ENCODE results near the gene KCNN3.

KCNN3 gene

DNA sequence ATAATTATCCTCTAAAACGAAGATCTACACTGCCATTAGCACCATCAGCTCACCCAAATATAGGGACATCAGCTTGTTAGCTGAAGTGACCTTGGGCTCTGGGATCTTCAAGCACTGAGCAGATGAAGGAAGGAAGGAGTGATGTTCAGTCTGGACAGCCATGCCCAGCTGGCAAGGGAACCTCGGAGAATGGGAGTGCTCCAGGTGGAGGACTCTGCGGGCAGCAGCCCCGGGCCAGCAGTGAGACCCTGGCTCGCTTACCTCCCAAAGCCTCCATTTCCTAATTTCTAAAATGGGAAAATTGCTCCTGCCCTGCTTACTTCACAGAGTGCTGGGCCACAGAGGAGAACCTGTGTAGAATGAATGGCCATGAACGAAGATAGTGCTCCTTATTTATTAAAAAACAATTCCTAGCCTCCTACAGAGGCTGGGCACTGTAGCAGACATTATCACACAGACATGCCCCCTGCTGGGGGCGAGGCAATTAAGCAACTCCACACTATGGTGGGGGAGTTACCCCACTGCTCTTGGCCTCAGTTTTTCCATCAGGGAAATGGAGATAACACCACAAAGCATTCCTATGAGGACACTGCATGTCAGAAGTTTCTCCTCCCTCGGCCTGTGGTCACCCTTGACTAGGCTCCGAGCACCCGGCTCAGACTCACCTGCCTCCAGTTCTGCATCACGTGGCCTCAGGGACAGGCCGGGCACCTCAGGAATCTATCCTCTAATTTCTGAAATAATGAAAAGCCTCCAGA lies 117.6 kb downstream of the KCNN3 start:
- DNase-seq (ENCODE audit: extremely low read depth in 1 of 2, low read depth in 1 of 2): no peak

GRCh38 chr1:154751690-154752089 lies 118.4 kb downstream of the KCNN3 start:
- no peak for DNase-seq (ENCODE audit: extremely low read depth in 1 of 2, low read depth in 1 of 2)

DNA sequence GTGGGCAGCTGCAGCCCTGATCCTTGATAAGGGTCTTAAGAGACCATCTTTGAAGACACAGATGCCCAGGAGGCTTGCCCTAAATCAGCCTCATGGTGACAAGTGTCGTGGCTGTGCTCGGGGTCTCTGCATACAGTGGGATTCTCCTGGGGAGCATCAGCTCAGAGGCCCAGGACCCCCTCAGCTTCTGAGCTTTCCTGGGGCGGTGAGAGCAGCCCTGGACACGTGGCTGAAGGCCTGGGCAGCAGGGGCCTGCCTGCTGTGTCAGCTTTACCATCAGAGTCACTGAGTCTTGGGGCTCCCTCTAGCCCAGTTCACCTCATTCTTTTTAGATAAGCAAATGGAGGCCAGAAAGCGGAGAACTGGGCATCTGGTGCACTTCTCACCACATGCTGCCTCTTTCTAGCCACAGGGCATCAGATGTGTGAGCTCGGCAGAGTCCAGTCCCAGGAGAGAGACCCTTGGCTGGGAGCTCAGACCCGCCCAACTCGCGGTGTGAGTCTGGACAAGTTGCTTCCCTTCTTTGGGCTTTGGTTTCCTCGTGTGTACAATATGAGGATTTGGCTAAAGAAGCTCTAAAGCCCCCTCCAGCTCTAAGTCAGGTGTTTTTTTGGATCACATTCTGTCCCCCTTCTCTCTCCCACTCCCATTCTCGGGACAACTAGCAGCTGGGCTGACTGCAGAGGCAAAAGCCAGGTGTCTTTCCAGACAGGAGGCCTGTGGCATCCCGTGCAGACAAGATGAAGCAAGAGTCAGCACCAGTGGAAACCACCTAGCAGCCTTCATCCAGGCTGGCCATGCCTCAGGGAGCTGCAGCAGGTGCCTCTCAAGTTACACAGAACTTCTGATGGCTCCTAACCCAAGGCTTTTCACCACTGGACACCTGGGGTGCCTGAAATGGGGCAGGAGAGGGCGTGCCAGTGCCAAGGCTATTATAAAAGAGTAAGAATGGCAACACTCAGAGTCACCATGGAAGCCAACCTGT lies 119.1 kb downstream of the KCNN3 start:
- no peak for DNase-seq (ENCODE audit: extremely low read depth in 1 of 2, low read depth in 1 of 2)

DNA sequence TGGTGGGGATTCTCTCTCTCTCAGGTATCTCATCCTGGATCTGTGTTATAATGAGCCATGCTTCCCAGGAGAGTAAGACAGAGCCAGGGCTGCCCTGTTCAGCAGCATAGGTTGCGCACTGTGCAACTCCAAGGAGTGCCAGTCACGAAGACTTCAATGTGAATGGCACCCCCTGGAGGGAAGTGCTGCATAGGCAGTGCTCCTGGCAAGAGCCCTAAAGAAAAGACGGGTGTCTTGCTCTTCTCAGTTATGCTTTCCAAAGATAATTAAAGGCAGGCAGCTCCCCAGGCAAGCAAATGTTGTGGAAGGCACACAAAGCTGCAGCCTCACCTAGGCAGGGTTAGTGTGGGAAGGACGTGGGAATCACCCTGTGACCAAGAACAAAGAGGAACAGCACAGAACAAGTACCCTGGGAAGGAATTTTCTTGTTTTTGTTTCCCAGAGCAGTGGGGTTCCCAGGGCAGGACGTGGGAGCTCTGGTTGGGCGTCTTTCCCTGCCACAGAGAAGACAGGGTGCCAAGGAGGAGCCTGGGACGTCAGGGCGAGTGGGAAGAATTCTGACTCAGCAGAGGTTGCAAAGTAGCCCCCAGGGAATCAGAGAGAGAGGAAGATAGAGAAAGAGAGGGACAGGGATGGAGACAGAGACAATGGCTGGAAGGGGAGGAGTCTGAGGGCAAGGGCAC lies 120.9 kb downstream of the KCNN3 start:
- DNase-seq (ENCODE audit: extremely low read depth in 1 of 2, low read depth in 1 of 2): no peak

- no peak for DNase-seq (ENCODE audit: extremely low read depth in 1 of 2, low read depth in 1 of 2)
Observed at GRCh38 chr1:154748405-154748775, 121.7 kb downstream of the KCNN3 start.

- DNase-seq (ENCODE audit: extremely low read depth in 1 of 2, low read depth in 1 of 2): no peak
Observed at GRCh38 chr1:154747740-154748404, 122.2 kb downstream of the KCNN3 start.

DNA sequence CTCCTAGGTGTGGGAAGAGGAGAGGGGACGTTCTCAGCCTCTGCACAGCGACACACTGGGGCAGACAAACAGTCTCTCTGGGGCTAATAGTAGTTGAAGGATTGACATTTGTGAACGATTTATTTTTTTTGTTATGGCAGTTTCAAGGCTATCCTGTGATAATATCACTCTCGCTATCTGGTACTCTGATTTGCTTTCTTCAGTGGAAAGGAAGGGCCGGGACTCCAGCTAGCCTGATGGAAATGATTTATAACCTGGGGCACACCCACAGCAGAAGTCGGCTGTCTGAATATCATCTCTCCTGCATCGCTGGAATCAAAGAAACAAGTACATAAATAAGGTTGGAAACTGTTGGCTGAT lies 122.7 kb downstream of the KCNN3 start:
- no peak for DNase-seq (ENCODE audit: extremely low read depth in 1 of 2, low read depth in 1 of 2)

DNA sequence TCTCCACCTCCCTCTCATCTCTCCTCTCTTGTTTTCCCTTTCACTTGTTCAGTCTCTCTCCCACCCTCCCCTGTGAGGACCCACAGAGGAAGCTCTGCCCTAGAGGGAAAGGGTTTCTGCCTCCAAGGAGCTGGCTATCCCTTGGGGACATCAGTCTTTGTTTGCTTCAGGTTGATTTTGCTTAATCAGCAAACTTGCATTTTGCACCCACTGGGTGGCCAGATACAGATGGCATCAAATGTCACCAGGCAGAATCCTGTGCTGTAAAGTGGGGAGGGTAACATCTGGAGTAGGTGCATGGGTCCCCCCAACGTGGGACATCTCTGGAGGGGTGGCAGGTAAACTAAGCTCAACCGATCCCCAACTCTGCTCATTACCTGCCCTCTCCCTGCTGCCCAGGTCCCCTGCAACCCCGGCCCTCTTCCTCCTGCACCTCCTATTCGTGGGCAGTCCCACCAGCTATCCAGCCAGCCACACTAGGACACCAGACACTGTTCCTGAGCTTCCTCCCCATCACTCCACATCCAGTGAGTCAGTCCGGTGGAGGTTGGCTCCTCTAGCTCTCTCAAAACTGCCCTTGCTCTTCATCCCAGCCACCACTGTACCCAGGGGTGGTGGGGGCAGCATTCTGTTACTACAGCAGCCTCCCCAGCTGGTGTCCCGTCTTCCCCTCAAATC lies 123.3 kb downstream of the KCNN3 start:
- no peak for DNase-seq (ENCODE audit: extremely low read depth in 1 of 2, low read depth in 1 of 2)

DNA sequence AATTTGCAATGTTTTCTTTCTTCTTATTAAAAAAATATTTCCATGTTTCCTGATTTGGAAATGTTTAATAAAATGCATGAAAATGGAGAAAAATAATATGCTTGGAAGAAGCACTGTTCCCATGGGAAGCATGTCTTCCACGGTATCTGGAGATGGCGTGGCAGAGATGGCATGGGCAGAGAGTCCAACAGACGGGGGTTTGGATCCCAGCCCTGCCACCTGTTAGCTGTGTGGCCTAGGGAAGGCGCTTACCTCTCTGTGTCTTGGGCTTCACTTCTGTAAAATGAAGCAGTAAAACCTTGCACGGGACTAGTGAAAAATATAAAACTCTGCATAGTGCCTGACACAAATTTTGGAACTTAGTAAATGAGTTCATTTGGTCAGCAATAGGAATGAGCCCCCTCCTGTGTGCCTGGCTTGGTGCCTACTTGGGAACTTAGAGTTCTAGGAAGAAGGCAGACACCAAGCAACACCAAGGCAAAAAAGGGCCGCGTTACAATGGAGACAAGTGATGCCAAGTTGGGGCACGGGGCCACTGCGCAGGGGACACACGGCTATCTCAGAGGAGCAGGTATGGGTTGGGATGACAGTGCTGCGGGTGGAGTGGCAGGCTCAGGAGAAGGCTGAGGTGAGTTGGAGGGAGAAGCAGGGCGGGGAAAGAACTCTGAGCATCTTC lies 124.2 kb downstream of the KCNN3 start:
- no peak for DNase-seq (ENCODE audit: extremely low read depth in 1 of 2, low read depth in 1 of 2)

DNA sequence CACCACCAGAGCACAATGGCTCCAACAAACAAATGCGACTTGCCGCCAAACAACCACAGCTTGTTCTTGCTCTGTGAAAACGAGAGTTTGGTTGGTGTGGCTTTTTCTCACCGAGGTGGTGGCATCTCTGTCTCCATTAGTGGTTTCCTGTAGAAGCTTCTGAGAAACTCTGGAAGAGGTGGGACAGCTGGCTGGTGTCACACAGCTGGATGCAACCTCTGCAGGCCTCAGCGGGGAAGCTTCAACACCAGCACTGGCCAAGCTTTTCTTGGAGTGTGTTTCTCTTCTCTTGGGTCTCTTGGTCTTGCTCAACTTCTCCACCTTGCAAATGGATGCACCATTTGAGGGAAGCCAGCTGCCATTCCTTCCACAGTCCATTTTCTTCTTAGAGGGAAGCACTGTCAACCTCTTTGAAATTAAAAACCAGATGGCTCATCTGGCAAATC lies 124.8 kb downstream of the KCNN3 start:
- DNase-seq (ENCODE audit: extremely low read depth in 1 of 2, low read depth in 1 of 2): no peak

GRCh38 chr1:154744352-154745035 lies 125.6 kb downstream of the KCNN3 start:
- DNase-seq (ENCODE audit: extremely low read depth in 1 of 2, low read depth in 1 of 2): no peak

DNA sequence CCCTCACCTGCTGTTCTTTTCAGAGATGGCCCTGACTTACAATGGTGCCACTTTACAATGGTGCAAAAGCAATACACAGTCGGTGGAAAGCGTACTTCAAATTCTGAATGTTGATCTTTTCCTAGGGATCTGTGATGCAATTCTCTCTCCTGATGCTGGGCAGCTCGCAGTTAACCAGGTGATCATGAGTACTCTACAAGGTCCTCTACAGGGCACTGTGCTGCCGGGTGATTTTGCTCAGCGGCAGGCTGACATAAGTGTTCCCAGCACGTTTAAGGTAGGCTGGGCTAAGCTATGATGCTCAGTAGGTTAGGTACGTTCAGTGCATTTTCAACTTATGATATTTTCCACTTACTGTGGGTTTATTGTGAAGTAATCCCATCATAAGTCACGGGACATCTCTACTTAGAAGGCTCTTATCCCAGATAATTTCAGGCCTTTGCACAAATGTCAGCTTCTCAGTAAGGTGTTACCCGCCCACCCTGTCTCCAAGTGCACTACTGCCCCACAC lies 126.5 kb downstream of the KCNN3 start:
- DNase-seq (ENCODE audit: extremely low read depth in 1 of 2, low read depth in 1 of 2): no peak

DNA sequence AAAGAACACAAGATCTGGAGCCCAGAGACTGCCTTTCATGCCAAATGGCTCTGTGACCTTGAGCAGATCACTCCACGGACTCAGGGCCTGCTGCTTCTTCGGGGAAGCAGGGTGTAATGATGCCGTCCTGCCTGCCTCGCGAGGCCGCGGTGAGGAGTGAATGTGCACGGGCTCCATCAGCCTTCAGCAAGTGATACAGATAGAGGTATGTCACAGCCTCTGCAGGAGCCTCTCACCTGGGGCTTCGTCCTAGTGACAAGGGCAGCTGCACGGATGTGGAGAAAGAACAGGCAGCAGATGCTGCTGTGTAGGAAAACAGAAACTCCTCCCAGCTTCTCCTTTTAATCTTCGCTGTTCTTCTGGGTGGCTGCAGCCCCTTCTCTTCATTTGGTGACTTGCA lies 127.5 kb downstream of the KCNN3 start:
- no peak for DNase-seq (ENCODE audit: extremely low read depth in 1 of 2, low read depth in 1 of 2)

- DNase-seq (ENCODE audit: extremely low read depth in 1 of 2, low read depth in 1 of 2): no peak
Observed at GRCh38 chr1:154741741-154742495, 128.2 kb downstream of the KCNN3 start.

- no peak for DNase-seq (ENCODE audit: extremely low read depth in 1 of 2, low read depth in 1 of 2)
Observed at GRCh38 chr1:154741327-154741726, 128.8 kb downstream of the KCNN3 start.

GRCh38 chr1:154739654-154740053 lies 130.4 kb downstream of the KCNN3 start:
- no peak for DNase-seq (ENCODE audit: extremely low read depth in 1 of 2, low read depth in 1 of 2)

DNA sequence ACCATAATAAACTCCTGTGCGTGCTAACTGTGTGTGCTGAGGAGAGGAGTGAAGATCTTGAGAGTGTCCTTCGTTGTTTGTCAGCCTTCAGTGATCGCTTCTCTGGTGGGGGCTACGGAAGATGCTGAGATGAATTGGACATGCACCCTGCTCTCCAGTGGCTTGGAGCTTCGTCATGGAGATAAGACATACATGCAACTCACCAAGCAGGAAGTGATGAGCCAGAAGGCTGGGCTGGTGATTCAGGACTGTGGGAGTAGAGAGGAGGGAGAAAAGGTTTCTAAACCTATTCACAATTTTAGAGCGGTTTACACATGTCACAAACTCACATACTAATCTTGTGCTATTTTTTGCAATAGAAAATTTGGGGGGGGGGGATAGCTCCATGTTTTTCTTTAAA lies 133.2 kb downstream of the KCNN3 start:
- no peak for DNase-seq (ENCODE audit: extremely low read depth in 1 of 2, low read depth in 1 of 2)

DNA sequence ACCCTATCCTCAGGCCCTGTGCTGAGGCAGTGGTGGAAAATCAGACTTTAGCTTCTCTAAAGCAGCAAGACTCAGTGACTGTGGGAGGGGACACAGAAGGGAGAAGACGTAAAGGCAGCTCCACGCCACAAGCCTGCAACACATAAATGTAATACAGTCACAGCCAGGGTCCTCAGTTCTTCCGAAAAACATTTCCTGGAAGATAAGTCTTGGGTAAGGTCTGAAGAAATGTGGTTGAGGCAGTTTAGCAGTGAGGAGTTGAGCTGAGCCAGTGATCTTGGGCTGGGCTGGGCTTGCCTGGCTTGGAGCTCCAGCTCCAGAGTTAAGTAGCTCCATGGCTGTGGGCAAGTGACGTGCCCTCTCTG lies 134.3 kb downstream of the KCNN3 start:
- no peak for DNase-seq (ENCODE audit: extremely low read depth in 1 of 2, low read depth in 1 of 2)

All from activated CD8-positive, alpha-beta memory T cell treated with anti-CD3 and anti-CD28 coated beads for 1 hour (primary cell).